OCI-LY1 (cell line): ENCODE results near the gene MTAP.

Experiments
- H2AFZ ChIP-seq: fragments of 200-600 bp; sonication (generic), shearing (Covaris generic); 2 replicates; pipeline ENCODE4 v1.6.0; 2014; ENCODE audit warnings: antibody characterized with exemption, mild to moderate bottlenecking, low read length
- H3F3A ChIP-seq: fragments of 200-600 bp; sonication (generic), shearing (Covaris generic); 2 replicates; pipeline ENCODE4 v1.6.0; 2014; ENCODE audit warnings: mild to moderate bottlenecking, antibody characterized with exemption, low read length, moderate library complexity; ENCODE audit not compliant: insufficient read depth
- H3K27ac ChIP-seq: fragments of 200-600 bp; sonication (generic); 2 replicates; pipeline ENCODE4 v1.5.1; 2014; ENCODE audit warnings: low read length, mixed run types, mild to moderate bottlenecking, low read depth; ENCODE audit not compliant: poor library complexity, severe bottlenecking
- H3K27me3 ChIP-seq: fragments of 200-600 bp; sonication (generic); 2 replicates; pipeline ENCODE4 v1.6.0; 2014; ENCODE audit warnings: antibody characterized with exemption, mild to moderate bottlenecking, low read length, moderate library complexity; ENCODE audit not compliant: insufficient read depth
- H3K36me3 ChIP-seq: fragments of 200-600 bp; sonication (generic); 2 replicates; pipeline ENCODE4 v1.6.1; 2014; ENCODE audit warnings: mild to moderate bottlenecking, antibody characterized with exemption, low read length, moderate library complexity, mixed read lengths; ENCODE audit not compliant: insufficient read depth
- H3K4me1 ChIP-seq: fragments of 200-600 bp; sonication (generic); 2 replicates; pipeline ENCODE4 v1.5.1; 2014; ENCODE audit warnings: mild to moderate bottlenecking, low read length, moderate library complexity; ENCODE audit not compliant: insufficient read depth, severe bottlenecking
- H3K4me2 ChIP-seq: fragments of 200-600 bp; sonication (generic), shearing (Covaris generic); 2 replicates; pipeline ENCODE4 v1.6.1; 2014; ENCODE audit warnings: low read length
- H3K4me3 ChIP-seq: fragments of 200-600 bp; sonication (generic); 2 replicates; pipeline ENCODE4 v1.5.1; 2014; ENCODE audit warnings: low read length, low read depth, mild to moderate bottlenecking, mixed read lengths; ENCODE audit not compliant: poor library complexity, severe bottlenecking
- H3K79me2 ChIP-seq: fragments of 200-600 bp; shearing (Covaris generic); 2 replicates; pipeline ENCODE4 v1.6.1; 2016; ENCODE audit warnings: mixed run types, low read length, mixed read lengths; ENCODE audit not compliant: insufficient read depth
- H3K9ac ChIP-seq: fragments of 200-600 bp; sonication (generic), shearing (Covaris generic); 2 replicates; pipeline ENCODE4 v1.6.1; 2014; ENCODE audit warnings: mild to moderate bottlenecking, low read length, mixed read lengths
- H3K9me2 ChIP-seq: fragments of 200-600 bp; sonication (generic), shearing (Covaris generic); 2 replicates; pipeline ENCODE4 v1.6.1; 2014; ENCODE audit warnings: low read depth, mild to moderate bottlenecking, low read length, mixed read lengths
- H3K9me3 ChIP-seq: fragments of 200-600 bp; shearing (Covaris generic); 2 replicates; pipeline ENCODE4 v1.6.1; 2014; ENCODE audit warnings: low read length, mixed read lengths
- H4K20me1 ChIP-seq: fragments of 200-600 bp; sonication (generic), shearing (Covaris generic); 2 replicates; pipeline ENCODE4 v1.6.0; 2016; ENCODE audit warnings: mild to moderate bottlenecking, low read length; ENCODE audit not compliant: insufficient read depth
- EZH2 ChIP-seq: fragments of 200-600 bp; sonication (generic), shearing (Covaris generic); IDR thresholded peaks from 2 replicates; pipeline ENCODE4 v1.8.0; 2017; ENCODE audit warnings: borderline replicate concordance, mixed run types, mild to moderate bottlenecking, antibody characterized with exemption, low read length, moderate library complexity, mixed read lengths
- TF ChIP-seq, protein P1 (sequence below): fragments of 200-600 bp; sonication (generic), shearing (Covaris generic); IDR thresholded peaks from 2 replicates; pipeline ENCODE4 v1.5.1; 2017; ENCODE audit warnings: mild to moderate bottlenecking, antibody characterized with exemption, low read length, moderate library complexity, mixed read lengths

The MTAP gene

DNA sequence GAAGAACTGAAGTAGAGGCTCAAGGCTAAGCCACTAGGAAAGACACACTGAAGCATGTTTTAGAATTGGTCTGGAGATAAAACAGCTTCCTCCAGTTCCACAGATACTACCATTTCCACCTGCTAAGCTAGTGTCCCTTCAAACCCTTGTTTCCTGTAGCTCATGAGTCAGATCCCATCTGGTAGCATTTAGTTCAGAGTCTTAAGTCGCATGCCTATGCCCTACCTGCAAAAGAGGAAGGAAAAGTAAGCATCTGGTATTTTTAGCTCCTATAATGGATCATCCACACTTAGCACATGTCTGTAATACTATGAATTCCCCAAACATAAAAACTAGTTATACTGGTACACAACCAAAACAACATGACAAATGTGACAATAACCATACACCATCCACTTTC lies 99.7 kb downstream of the MTAP start:
- Histone ChIP-seq H3K4me2 (no peak overlapping the region), H2AFZ (no peak overlapping the region), H3K79me2 (no peaks in the 10 kb centered on the region), H3K9ac (no peak overlapping the region), H3K4me3 (no peak overlapping the region), H4K20me1 (no peaks in the 10 kb centered on the region), H3K9me3 (peaks cover 2% of the 10 kb centered on the region; the same call in 1 of the 2 replicates), H3K27me3 (no peaks in the 10 kb centered on the region), H3F3A (no peaks in the 10 kb centered on the region; the same call in 1 of the 2 replicates), H3K36me3 (no peaks in the 10 kb centered on the region), H3K4me1 (no peaks in the 10 kb centered on the region), H3K9me2 (no peaks in the 10 kb centered on the region), H3K27ac (peak overlapping the region; percentile 14)
- TF ChIP-seq EZH2, result no peak
- TF ChIP-seq, protein P1, sequence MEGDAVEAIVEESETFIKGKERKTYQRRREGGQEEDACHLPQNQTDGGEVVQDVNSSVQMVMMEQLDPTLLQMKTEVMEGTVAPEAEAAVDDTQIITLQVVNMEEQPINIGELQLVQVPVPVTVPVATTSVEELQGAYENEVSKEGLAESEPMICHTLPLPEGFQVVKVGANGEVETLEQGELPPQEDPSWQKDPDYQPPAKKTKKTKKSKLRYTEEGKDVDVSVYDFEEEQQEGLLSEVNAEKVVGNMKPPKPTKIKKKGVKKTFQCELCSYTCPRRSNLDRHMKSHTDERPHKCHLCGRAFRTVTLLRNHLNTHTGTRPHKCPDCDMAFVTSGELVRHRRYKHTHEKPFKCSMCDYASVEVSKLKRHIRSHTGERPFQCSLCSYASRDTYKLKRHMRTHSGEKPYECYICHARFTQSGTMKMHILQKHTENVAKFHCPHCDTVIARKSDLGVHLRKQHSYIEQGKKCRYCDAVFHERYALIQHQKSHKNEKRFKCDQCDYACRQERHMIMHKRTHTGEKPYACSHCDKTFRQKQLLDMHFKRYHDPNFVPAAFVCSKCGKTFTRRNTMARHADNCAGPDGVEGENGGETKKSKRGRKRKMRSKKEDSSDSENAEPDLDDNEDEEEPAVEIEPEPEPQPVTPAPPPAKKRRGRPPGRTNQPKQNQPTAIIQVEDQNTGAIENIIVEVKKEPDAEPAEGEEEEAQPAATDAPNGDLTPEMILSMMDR, result no peak

DNA sequence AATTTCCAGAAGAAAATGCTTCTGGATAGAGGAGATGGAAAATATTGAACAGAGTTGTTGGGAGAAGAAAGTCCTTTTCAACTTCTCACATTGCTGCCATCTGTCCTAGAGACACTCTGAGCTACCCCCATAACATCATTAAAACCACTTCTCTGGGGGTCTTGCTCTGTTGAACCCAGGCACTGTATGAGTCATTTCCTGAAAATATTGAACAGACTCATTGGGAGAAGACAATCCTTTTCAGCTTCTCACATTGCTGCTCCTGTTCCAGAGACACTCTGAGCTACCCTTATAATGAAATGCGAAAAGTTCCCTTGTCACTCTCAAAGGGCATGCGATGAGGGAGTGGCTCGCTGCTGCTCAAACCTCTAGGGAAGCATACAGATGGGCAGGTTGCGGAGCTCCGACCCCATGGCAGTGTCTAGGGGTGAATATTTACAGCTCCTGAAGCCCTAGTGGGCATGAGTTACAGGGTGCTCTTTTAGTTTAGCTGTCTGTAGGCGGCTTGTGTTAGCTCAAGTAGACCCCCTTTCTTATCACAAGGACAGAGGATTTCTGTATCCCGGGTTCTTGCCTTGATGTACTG lies 101.0 kb downstream of the MTAP start:
- H3K4me3 ChIP-seq, result no peak overlapping the region
- H2AFZ ChIP-seq, result no peak overlapping the region
- H3K36me3 ChIP-seq, result no peaks in the 10 kb centered on the region; the same call in 1 of the 2 replicates
- H3K79me2 ChIP-seq, result no peaks in the 10 kb centered on the region
- no peaks in the 10 kb centered on the region for H4K20me1 ChIP-seq
- no peak overlapping the region for H3K9ac ChIP-seq
- H3K4me2 ChIP-seq, result no peak overlapping the region
- no peaks in the 10 kb centered on the region; the same call in 1 of the 2 replicates for H3F3A ChIP-seq
- H3K27me3 ChIP-seq, result no peaks in the 10 kb centered on the region
- TF ChIP-seq, protein P1, result no peak
- H3K4me1 ChIP-seq, result no peaks in the 10 kb centered on the region
- H3K27ac ChIP-seq, result no peak overlapping the region
- peaks cover 2% of the 10 kb centered on the region; the same call in 1 of the 2 replicates for H3K9me3 ChIP-seq
- H3K9me2 ChIP-seq, result no peaks in the 10 kb centered on the region

DNA sequence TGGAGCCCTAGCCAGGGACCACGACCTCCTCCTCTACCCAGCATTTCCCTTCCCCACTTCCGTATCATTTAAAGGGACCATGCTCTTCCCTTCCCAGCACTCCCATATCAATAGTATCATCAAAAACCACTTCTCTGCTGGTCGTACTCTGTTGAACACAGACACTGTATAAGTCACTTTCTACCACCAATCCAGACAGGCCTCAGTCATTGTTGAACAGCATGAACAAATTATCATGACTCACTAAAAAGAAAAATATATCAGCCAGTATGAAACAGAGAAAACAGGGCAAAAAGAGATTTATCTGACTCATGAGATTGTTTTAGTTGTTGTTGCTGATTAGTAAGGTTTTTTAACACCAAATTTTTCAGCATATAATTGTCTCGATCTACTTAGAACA lies 101.9 kb downstream of the MTAP start:
- TF ChIP-seq EZH2, result no peak
- TF ChIP-seq, protein P1, result no peak
- no peak overlapping the region for H3K27ac ChIP-seq

More for the DNA sequence above, 101.9 kb downstream of the MTAP start:
- Histone ChIP-seq H2AFZ (no peak overlapping the region), H3K4me2 (no peak overlapping the region), H3K9me3 (peaks cover 6% of the 10 kb centered on the region; the same call in 1 of the 2 replicates), H3K79me2 (no peaks in the 10 kb centered on the region), H3K9ac (no peak overlapping the region), H3K4me1 (no peaks in the 10 kb centered on the region), H4K20me1 (no peaks in the 10 kb centered on the region), H3K36me3 (peaks cover under 1% of the 10 kb centered on the region; the same call in 1 of the 2 replicates), H3F3A (no peaks in the 10 kb centered on the region; the same call in 1 of the 2 replicates), H3K27me3 (no peaks in the 10 kb centered on the region), H3K4me3 (no peak overlapping the region), H3K9me2 (no peaks in the 10 kb centered on the region)
